ENCODE measurements around the gene LTK.
A peak's percentile ranks its signal among the peaks of the same experiment; 100 is the strongest.
"Not testable (repeated sequence)": the region's sequence is repeated elsewhere in the genome, so short reads cannot be mapped to it uniquely, and the experiment has no call there.

The LTK gene

DNA sequence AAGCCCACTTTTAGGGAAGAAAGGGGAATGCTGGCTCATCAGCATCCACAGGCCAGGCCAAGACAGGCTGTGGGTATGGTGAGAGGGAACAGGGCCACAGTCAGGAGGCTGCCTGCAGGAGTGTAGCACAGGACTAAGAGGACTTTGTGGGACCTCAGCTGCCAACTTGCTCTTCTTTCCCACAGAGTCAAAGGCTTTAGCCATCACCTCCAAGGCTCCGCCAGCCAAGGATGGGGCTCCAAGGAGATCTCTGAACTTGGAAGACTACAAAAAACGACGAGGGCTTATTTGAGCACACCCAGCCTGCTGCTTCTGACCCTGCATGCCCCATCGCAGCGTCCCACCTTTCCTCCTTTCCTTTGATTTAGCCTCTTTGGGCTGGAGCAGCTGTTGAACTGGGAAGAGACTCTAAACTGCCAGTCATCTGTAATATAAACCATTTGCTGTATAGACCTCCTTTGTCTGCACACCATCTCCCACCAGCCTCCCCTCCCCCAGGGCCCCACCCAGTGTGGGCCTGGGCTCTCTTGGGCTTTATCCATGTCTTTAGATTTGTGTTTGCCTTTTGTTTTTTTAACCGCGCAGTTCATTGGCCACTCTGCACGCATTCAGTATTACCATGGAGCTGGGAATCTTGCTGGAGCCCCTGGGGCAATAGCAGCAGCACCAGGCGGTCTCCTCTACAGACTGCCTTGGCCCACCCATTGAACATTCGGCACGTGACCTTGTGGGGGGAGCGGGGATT lies 33.1 kb downstream of the LTK start:
- DNase-seq (ENCODE audit: low spot score) = no peak
- FAIRE-seq = no peak

DNA sequence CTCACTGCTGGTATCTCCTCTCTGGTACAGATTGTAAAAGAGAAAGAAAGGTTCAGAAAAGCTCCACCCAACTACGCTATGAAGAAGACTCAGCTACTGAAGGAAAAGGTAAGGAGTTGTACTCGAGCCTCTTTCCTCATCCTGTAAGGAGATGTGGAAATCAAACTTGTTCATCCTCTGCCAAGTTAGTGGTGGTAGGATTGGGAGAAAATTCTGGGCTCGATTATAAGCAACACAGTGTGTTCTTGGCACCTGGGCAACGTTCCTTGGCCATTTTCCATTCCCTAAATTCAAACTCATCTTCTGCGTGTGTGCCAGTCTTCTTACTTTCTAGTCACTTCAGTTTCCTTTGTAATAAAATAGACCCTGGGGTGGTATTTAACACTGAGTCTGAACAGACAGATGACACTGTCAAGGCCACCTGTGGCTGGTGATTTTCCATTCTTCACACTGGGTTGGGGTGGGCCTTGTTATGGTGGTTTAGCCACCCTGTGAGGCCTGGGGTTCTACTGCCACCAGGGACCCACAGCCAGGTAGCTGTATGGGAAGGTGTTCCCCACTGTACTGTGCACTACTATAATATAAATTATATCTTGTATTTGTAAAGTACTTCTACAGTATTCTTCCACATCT lies 37.1 kb downstream of the LTK start:
- no peak for DNase-seq (ENCODE audit: low spot score)
- FAIRE-seq = no peak

DNA sequence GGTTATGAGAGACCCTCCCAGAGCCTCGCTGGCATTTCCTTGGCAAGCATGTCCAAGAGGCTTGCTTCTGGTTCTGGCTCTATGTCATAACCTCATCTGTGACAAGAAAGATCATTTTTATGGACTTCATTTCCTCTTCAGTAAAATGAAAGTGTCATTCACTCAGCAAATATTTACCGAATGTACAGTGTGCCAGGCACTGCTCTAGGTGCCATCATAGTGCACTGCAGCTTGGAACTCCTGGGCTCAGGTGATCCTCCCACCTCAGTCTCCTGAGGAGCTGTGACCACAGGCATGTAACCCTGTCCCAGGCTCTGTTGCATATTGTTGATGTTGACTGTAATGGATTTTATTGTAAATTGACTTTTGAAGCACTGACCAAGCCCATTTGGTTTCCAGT lies 38.7 kb downstream of the LTK start:
- DNase-seq (ENCODE audit: low spot score) (no peak), FAIRE-seq (no peak)

DNA sequence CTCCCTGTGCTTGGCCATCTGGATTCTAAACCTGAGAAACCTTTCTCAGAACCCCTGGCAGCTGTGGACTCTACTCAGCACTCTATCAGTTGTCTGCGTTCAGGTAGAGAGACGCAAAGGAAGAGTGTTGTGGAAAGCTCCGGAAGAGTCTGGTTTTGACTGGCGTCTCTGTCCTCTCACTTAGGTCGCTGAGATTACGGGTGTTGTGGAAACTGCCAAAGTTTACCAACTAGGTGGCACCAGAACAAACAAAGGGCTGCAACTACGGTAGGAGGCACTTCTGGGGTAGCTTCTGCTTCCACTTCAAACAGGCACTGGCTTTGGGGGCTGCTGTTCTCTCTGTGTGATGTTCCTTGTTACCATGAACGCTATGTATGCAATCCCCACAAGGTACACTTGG lies 39.2 kb downstream of the LTK start:
- no peak for DNase-seq (ENCODE audit: low spot score)
- FAIRE-seq = no peak

DNA sequence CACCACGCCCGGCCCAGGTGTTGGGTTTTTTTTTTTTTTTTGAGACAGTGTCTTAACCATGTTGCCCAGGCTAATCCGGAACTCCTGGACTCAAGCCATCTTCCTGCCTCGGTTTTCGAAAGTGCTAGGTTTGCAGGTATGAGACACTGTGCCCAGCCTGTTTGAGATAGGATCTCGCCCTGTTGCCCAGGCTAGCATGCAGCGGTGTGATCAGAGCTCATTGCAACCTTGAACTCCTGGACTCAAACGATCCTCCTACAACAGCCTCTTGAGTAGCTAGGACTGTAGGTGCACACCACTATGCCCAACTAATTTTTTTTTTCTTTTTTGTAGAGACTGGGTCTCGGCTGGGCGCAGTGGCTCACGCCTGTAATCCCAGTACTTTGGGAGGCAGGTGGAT lies 40.2 kb downstream of the LTK start:
- DNase-seq (ENCODE audit: low spot score) (no peak), FAIRE-seq (no peak)

DNA sequence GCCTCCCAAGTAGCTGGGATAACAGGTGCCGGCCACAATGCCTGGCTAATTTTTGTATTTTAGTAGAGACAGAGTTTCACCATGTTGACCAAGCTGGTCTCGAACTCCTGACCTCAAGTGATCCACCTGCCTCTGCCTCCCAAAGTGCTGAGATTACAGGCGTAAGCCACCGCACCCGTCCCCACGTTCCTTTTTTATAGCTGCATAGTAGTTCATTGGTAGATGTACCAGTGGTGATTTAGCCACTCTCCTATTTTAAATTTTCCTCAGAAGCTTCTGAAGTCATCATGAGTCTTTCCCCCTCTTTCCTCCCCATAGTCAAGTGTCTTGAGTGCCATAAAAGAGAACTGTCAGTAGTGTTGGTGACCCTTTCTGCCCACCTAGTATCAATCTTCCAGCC lies 44.0 kb downstream of the LTK start:
- not testable (repeated sequence) for FAIRE-seq; DNase-seq (ENCODE audit: low spot score)

DNA sequence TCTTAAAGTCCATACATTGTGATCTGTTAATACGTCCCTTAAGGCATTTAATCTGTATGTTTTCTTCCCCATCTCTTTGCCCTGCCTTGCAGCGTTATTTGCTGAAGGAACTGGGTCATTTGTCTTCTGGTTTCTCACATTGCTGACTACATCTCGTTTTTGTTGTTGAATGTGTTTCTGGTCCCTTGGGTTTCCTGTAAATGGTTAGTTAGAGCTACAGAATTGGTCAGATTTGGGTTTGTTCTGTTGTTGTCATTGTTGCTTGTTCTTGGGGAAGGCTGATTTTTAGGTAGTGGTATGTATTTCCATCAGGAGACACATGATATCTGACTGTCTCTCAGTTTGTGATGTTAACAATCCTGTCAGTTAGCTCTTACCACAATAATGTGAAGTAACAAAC lies 46.9 kb downstream of the LTK start:
- DNase-seq (ENCODE audit: low spot score) (no peak), FAIRE-seq (no peak)

DNA sequence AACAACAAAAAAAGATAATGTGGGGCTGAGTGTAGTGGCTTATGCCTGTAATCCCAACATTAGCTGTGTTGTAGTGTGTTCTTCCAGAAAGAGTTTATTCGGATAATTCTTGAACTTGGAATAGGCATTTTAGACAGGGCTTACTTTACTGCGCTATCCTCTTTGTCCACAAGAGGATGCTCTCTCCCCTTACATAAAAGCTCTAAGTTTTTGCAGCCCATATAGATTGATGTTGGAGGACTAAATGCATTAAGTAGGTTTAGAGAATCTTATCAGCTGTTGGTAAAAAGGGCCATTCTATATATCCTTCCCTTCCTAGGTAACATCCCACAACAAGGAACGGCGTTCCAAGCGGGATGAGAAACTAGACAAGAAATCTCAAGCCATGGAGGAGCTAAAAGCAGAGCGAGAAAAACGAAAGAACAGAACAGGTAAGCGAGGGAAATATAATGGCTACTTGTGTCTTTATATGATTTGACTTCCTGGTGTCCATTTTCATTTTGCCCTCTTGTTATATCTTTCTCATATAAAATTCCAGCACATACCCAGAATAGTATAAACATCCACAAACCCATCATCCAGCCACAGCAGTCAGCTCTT lies 47.7 kb downstream of the LTK start:
- FAIRE-seq (peak; percentile 34), DNase-seq (ENCODE audit: low spot score) (peak; percentile 36)

DNA sequence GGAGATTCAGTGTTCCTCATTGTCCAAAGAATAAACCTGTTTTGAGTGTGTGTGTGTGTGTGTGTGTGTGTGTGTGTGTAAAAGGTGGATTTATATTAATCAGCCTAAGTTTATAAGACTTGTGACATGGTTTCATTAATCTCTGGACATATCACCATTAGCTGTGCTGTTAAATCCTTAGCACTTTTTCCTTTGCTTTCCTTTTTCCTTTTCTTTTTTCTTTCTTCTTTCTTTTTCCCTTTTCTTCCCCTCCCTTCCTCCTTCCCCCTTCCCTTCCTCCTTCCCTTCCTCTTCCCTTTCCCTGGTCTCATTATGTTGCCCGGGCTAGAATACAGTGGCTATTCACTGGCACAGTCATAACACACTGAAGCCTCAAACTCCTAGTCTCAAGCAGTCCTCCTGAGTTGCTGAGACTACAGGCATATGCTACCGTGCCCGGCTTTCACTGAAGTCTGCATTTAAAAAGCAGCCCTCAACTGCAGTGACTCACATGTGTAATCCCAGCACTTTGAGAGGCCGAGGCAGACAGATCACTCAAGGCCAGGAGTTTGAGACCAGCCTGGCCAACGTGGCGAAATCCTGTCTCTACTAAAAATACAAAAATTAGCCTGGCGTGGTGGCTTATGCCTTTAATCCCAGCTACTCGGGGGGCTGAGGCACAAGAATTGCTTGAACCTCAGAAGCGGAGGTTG lies 48.6 kb downstream of the LTK start:
- FAIRE-seq (no peak), DNase-seq (ENCODE audit: low spot score) (no peak)

DNA sequence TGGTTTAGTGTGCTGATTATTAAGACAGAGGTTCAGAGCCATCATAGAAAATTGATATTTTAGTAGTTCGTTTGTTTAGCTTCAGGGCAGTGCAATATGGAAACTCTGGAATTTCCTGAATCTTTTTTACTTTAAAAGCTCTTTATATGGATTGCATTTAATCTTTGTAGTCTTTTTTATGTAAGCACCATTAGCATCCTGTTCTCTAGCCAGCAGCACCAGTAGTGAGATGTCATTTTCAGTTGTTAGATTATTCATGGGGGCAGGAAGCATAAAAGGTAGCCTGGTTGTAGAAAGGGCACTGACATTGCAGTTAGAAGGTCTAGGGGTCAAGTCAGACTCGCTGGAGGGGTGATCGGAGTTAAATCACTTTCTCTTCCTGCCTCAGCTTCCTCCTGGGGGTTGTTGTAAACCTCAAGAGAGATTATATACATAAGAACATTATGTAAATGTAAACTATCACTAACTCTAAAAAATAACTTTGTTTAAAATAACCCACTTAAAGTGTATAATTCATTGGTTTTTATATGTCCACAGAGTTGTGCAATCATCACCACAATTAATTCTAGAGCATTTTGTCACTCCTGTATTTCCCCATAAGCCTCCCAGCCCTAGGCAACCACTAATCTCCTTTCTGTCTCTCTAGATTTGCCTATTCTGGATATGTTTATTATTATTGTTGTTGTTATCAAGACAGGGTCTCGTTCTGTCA lies 51.4 kb downstream of the LTK start:
- DNase-seq (ENCODE audit: low spot score) (no peak), FAIRE-seq (no peak)
